HG02759 (cell line): ENCODE results near the gene N4BP2.
"Not testable (repeated sequence)": the region's sequence is repeated elsewhere in the genome, so short reads cannot be mapped to it uniquely, and the experiment has no call there.

Source experiments
- ATAC-seq: cut with Tn5 transposase; IDR thresholded peaks from one replicate; pipeline ENCODE4 v1.9.1; 2021; ENCODE audit warnings: mild to moderate bottlenecking, moderate library complexity; ENCODE audit not compliant: unreplicated experiment

N4BP2 gene

GRCh38 chr4:40056716-40057585 lies at the start of gene N4BP2:
N4BP2 (plus strand) TSS chr4:40056850; CDS start chr4:40097341, 40,491 bp downstream.
- peak; percentile 71 for ATAC-seq

GRCh38 chr4:40016007-40016406 lies 40.6 kb upstream of the N4BP2 start:
- ATAC-seq, result no peak

GRCh38 chr4:40020221-40020620 lies 36.4 kb upstream of the N4BP2 start:
- ATAC-seq, result no peak

GRCh38 chr4:40021116-40021515 lies 35.5 kb upstream of the N4BP2 start:
- not testable (repeated sequence) for ATAC-seq

GRCh38 chr4:40024049-40024448 lies 32.6 kb upstream of the N4BP2 start:
- ATAC-seq, result not testable (repeated sequence)

GRCh38 chr4:40032785-40033184 lies 23.9 kb upstream of the N4BP2 start:
- ATAC-seq, result no peak

- no peak for ATAC-seq
These were observed 23.0 kb upstream of the N4BP2 start for GRCh38 chr4:40033613-40034012.

GRCh38 chr4:40038977-40039376 lies 17.7 kb upstream of the N4BP2 start:
- ATAC-seq, result no peak

- no peak for ATAC-seq
These were observed 15.7 kb upstream of the N4BP2 start for GRCh38 chr4:40040908-40041307.

- ATAC-seq, result no peak
These were observed 12.9 kb upstream of the N4BP2 start for GRCh38 chr4:40043786-40044185.

GRCh38 chr4:40046311-40046980 lies 10.2 kb upstream of the N4BP2 start:
- no peak for ATAC-seq

GRCh38 chr4:40053161-40053560 lies 3.5 kb upstream of the N4BP2 start:
- ATAC-seq, result no peak

- no peak for ATAC-seq
These were observed 1.2 kb upstream of the N4BP2 start for GRCh38 chr4:40055511-40055862.

GRCh38 chr4:40055863-40056715 lies 561 bp upstream of the N4BP2 start:
- ATAC-seq, result peak; percentile 22

- ATAC-seq, result peak; percentile 71
These were observed 989 bp downstream of the N4BP2 start for GRCh38 chr4:40057586-40058091.

- ATAC-seq, result no peak
These were observed 1.5 kb downstream of the N4BP2 start for GRCh38 chr4:40058121-40058520.

GRCh38 chr4:40058854-40059253 lies 2.2 kb downstream of the N4BP2 start:
- ATAC-seq, result no peak

GRCh38 chr4:40059362-40059761 lies 2.7 kb downstream of the N4BP2 start:
- no peak for ATAC-seq

GRCh38 chr4:40065010-40065409 lies 8.4 kb downstream of the N4BP2 start:
- ATAC-seq, result no peak

- ATAC-seq, result no peak
These were observed 10.0 kb downstream of the N4BP2 start for GRCh38 chr4:40066651-40067050.

- ATAC-seq, result no peak
These were observed 13.7 kb downstream of the N4BP2 start for GRCh38 chr4:40070387-40070786.
